Measurements from ENCODE around the gene AKR1A1. TPM values are rescaled to one million over a fixed set of nuclear protein-coding genes. Genes with fewer than 3 reads are reported as not detected.
A peak's percentile ranks its signal among the peaks of the same experiment; 100 is the strongest.
"Not testable (repeated sequence)": the region's sequence is repeated elsewhere in the genome, so short reads cannot be mapped to it uniquely, and the experiment has no call there.

AKR1A1 gene
- total RNA-seq, 2 donors from 2014 or later = 203 to 263 TPM

- TF ChIP-seq, protein P1, sequence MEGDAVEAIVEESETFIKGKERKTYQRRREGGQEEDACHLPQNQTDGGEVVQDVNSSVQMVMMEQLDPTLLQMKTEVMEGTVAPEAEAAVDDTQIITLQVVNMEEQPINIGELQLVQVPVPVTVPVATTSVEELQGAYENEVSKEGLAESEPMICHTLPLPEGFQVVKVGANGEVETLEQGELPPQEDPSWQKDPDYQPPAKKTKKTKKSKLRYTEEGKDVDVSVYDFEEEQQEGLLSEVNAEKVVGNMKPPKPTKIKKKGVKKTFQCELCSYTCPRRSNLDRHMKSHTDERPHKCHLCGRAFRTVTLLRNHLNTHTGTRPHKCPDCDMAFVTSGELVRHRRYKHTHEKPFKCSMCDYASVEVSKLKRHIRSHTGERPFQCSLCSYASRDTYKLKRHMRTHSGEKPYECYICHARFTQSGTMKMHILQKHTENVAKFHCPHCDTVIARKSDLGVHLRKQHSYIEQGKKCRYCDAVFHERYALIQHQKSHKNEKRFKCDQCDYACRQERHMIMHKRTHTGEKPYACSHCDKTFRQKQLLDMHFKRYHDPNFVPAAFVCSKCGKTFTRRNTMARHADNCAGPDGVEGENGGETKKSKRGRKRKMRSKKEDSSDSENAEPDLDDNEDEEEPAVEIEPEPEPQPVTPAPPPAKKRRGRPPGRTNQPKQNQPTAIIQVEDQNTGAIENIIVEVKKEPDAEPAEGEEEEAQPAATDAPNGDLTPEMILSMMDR (IDR thresholded peaks at IDR 0.05) = no peak
- Histone ChIP-seq H3K9ac (ENCODE audit: low read depth in 2 of 2, low read length in 2 of 2) (no peak overlapping the region), H3K9me3 (no peaks in the 10 kb centered on the region), H3K27ac (no peak overlapping the region), H3K27me3 (no peaks in the 10 kb centered on the region), H3K4me1 (peaks cover 6% of the 10 kb centered on the region), H3K36me3 (peaks cover 14% of the 10 kb centered on the region), H3K4me3 (no peak overlapping the region)
- no peak for DNase-seq
- intact Hi-C loops (cut with DNase I) = no loop called here
Measured at GRCh38 chr1:45516036-45516435, 34.6 kb upstream of the AKR1A1 start.

DNA sequence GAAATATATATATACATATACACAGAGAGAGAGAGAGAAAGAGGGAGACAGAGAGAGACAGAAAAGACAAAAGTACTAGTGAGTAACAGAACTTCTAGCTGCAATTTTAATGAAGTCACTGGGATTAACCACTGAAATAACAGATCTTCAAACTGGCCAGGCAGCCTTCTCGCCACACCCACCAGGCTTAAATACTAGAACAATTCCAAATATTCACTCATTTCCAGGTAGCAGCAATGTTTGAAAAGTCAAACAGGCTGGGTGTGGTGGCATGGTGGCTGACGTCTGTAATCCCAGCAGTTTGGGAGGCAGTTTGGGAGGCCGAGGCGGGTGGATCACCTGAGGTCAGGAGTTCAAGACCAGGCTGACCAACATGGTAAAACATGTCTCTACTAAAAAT is 34.2 kb upstream of the AKR1A1 start:
- DNase-seq = no peak
- no peak overlapping the region for H3K4me3 ChIP-seq
- H3K4me1 ChIP-seq = peaks cover 6% of the 10 kb centered on the region
- no peak overlapping the region for H3K9ac ChIP-seq (ENCODE audit: low read depth in 2 of 2, low read length in 2 of 2)
- H3K27ac ChIP-seq = no peak overlapping the region
- H3K36me3 ChIP-seq = peaks cover 10% of the 10 kb centered on the region
- TF ChIP-seq, protein P1 (IDR thresholded peaks at IDR 0.05) = no peak
- intact Hi-C loops (cut with DNase I) = no loop called here
- no peaks in the 10 kb centered on the region for H3K27me3 ChIP-seq
- no peaks in the 10 kb centered on the region for H3K9me3 ChIP-seq

DNA sequence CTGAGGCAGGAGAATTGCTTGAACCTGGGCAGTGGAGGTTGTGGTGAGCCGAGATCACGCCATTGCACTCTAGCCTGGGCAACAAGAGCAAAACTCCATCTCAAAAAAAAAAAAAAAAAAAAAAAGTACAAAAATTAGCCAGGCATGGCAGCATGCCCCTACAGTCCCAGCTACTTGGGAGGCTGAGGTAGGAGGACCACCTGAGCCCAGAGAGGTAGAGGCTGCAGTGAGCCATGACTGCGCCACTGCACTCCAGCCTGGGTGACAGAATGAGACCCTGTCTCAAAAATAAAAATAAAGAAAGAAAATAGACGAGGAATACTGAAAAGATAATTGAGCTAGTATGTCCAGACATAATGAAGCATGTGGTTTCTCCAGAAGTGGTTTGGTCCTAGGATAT is 32.3 kb upstream of the AKR1A1 start:
- intact Hi-C loops (cut with DNase I); H3K27ac ChIP-seq; DNase-seq; H3K27me3 ChIP-seq; H3K4me3 ChIP-seq; H3K36me3 ChIP-seq; H3K9ac ChIP-seq (ENCODE audit: low read depth in 2 of 2, low read length in 2 of 2); H3K9me3 ChIP-seq: not testable (repeated sequence)
- H3K4me1 ChIP-seq = peaks cover 12% of the 10 kb centered on the region

DNA sequence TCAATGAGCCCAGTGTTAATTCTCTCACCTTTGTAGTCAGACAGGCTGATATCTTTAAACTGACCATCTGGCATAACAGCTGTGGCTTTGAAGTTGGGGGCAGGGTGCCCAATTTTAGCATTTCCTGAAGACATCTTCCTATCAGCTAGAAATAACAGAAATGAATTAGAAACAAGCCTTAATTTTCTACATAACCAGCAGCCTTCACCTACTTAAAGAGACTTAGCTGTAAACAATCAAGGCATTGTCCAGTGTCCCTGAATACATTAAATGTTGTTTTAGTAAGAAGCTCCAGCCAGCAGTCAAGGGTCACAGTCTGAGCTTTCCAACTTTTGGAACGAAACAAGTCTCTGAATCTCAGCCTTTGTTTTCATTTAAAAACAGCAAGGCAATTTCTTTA is 31.7 kb upstream of the AKR1A1 start:
- H3K27ac ChIP-seq = no peak overlapping the region
- H3K9me3 ChIP-seq = no peaks in the 10 kb centered on the region
- H3K4me3 ChIP-seq = no peak overlapping the region
- peaks cover 12% of the 10 kb centered on the region for H3K4me1 ChIP-seq
- intact Hi-C loops (cut with DNase I) = no loop called here
- no peak for DNase-seq
- peak overlapping the region in 1 of 2 donors; percentile 1 for H3K9ac ChIP-seq (ENCODE audit: low read depth in 2 of 2, low read length in 2 of 2)
- no peaks in the 10 kb centered on the region for H3K36me3 ChIP-seq
- no peaks in the 10 kb centered on the region for H3K27me3 ChIP-seq
- TF ChIP-seq, protein P1 (IDR thresholded peaks at IDR 0.05) = no peak

GRCh38 chr1:45519774-45520173 is 30.9 kb upstream of the AKR1A1 start:
- H3K36me3 ChIP-seq; H3K9me3 ChIP-seq; DNase-seq; H3K27me3 ChIP-seq; H3K27ac ChIP-seq; intact Hi-C loops (cut with DNase I); H3K9ac ChIP-seq (ENCODE audit: low read depth in 2 of 2, low read length in 2 of 2); H3K4me3 ChIP-seq: not testable (repeated sequence)
- peaks cover 12% of the 10 kb centered on the region for H3K4me1 ChIP-seq

DNA sequence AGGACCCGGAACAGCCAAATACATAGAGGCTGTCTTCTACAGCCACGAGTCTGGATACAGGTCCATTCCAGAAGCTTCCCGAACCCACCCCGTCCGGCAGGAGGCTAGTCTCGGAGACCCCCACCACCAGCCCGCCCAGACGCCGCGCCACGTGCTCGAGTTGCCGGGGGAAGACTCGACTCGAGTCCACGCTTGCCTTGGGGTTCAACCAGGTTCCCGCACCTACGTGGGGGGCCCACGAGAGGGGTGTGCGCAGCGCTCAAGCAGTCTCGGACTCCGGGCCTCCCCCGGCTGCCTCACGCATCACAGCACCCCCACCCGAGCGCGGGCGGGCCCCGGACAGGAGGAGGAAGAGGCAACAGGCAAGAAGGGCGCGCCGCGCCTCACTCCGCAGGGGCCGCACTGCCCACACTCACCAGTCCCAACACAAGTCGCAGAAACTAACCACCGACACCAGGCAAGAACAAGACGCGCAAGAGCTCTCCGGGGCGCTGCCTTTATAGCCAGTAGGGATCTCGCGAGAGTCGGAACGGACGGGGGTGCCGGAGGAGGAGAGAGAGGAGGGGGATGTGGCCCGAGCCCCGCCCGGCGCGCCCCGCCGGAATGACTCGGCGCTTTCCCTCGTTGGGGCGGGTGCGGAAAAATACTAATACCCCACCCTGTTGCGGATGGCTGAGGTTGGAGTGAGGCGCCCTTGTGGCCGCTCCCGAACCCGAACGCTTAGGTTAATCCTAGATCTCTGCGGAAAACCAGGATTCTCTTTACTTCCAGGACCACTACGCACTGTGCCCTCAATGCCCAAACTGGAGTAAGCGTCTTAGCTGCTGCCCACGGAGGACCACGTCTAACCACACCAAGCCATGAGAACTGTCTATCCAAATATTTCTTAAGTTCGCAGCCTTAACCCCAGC is 29.0 kb upstream of the AKR1A1 start, which contains the start of gene PRDX1:
TSS of gene PRDX1 (minus strand) at position 472 of the 911 bp plus-strand sequence. CDS start 2,841 bp downstream, outside the sequence.
- Histone ChIP-seq H3K4me3 (peak within 1 kb of the TSS; percentile 78), H3K27ac (peak within 1 kb of the TSS; percentile 88), H3K27me3 (no peaks in the 10 kb centered on the region), H3K36me3 (no peaks in the 10 kb centered on the region), H3K9me3 (no peaks in the 10 kb centered on the region), H3K9ac (ENCODE audit: low read depth in 2 of 2, low read length in 2 of 2) (peak within 1 kb of the TSS; percentile 98 to 99), H3K4me1 (peaks cover 12% of the 10 kb centered on the region)
- intact Hi-C loops (cut with DNase I) = no loop called here
- DNase-seq = peak; percentile 98
- TF ChIP-seq, protein P1 (IDR thresholded peaks at IDR 0.05) = no peak
